Measurements from ENCODE around the gene MACF1.
"Not testable (repeated sequence)": the region's sequence is repeated elsewhere in the genome, so short reads cannot be mapped to it uniquely, and the experiment has no call there.

Gene MACF1

DNA sequence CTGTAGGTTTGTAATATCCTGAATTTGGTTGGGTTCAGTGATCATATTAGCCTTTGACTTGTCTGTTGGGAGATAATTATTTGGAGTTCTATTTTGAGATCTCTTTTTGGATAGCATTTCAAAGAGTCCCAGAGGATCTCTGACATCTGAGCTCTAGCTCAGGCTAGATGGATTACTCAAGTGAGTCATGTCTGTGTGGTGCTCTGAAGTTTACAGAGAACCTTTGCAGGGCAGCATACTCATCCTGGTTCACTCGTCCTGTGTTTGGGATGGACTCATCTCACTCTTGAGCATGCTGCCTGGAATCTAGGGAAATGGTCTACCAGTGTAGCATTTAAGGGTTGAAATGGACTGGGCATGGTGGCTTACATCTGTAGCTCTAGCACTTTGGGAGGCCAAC lies 257.6 kb downstream of the MACF1 start:
- DNase-seq (ENCODE audit: low spot score), result no peak

DNA sequence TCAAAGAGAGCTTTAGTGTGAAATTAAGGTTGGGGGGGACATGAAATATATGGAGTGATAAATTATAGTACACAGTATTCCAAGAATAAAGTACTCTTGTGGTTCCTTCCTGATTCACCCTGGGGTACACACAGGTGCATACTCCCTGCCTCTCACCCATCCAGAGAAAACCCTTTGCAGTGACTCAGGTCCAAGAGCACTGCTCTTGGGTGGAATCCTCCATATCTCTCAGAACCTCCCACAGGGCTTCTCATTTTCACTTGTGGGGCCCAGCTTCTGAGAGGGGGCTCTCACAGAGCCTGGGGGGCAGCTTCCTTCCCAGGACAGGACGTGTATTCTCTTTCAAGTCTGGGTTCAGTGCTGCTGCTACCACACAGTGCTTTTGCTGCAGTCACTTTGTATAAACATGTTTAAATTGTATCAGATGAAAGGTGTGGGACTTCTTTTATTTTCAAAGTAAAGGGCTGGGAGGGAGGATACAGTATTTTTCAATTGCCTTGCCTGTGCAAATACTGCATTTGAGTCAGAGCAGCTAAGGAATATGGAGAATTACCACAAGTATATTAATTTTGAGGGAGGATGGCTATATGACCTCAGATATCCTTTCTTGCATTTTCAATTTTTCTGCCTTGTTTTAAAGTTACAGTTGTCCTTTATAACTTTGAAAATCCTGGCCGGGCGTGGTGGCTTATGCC lies 262.1 kb downstream of the MACF1 start:
- DNase-seq (ENCODE audit: low spot score), result no peak

DNA sequence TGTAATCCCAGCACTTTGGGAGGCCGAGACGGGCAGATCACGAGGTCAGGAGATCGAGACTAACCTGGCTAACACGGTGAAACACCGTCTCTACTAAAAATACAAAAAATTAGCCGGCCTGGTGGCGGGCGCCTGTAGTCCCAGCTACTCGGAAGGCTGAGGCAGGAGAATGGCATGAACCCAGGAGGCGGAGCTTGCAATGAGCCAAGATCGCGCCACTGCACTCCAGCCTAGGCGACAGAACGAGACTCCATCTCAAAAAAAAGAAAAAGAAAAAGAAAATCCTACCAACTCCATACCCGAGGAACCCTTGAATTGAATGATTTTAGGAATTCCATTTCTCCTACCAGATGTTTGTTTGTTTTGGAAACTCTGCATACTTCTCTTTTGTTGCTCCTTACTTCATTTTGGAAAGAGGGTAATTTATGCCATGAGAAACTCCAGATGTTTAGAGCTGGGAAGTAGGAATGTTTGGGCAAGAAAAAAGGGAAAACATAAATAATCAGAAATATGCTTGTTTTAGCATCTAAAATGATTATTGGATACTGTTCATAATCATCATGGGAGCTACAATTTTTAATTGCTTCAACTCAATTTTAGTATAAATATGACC lies 262.7 kb downstream of the MACF1 start:
- not testable (repeated sequence) for DNase-seq (ENCODE audit: low spot score)

DNA sequence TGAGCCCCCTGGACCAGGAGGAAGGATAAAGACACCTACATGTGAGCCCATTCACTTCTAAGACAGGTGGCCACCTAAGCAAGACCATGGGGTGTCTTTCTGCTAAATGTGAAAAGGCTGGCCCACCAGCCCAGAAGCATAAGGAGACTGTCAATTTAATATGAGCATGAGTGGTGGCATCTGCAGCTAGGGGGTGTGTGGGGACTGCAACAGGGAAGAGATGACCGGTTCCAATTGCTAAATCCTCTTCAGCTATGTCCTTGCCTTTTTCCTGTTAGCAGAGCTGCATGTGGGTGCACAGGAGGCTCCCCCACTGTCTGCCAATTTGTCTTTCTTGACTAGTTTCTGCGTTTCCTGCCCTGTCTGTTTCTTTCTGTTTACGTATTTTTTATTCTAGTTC lies 264.7 kb downstream of the MACF1 start:
- DNase-seq (ENCODE audit: low spot score), result no peak

- DNase-seq (ENCODE audit: low spot score), result no peak
Observed at GRCh38 chr1:39470040-39470439, 265.5 kb downstream of the MACF1 start.

- DNase-seq (ENCODE audit: low spot score), result no peak
Observed at GRCh38 chr1:39472826-39473225, 268.3 kb downstream of the MACF1 start.

DNA sequence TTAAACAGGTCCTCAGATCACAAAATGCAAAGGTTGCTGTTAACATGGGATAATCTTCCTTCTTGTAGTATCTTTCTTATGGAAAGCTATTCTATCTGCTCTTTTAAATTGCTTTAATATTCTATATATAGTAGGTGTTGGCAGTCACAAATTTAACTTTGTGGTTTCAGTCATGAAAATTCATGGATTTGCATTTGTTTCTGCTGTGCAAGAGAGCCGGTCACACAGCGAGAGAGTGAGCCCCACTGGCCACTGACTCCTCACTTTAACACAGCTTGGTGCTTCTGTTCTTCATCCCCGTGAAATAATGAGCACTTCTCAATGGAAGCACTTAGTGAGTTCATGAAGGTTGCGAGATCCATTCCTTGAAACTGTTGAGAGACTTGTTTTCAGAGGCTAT lies 268.8 kb downstream of the MACF1 start:
- no peak for DNase-seq (ENCODE audit: low spot score)

DNA sequence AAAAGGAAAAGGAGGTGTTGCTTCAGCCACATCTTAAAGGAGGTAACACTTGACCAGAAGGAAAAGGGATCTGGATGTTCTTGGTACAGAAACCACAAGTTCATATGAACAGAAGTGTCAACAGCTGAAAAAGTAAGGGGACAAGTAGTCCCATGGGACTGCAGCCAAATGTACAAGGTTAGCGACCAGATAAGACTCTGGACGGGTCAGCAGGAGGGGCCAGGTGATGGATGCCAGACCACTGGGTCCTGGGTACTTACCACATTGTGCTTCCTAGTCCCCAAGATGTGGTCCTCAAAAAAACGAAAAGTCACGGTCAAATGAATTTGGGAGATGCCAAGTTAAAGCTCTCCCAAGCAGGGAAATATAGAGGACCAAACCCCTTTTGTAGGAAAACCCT lies 270.3 kb downstream of the MACF1 start:
- DNase-seq (ENCODE audit: low spot score), result no peak

DNA sequence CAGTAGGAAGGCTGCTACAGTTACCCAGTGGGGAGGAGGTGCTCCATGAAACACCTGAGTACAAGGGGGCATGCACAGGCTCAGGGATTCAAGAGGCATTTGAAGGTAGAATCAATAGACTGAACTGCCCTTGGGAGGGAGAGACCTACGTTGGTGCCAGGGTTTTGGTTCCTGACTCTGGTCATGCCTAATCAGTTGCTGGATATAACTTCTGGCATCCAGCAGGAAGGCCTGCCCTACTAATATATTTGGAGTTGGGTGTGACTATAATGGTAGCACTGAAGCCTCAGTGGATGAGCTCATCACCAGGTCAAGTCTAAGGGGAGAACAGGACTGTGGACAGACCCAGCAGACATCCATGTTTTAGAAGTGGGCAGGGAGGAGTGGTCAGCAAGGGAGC lies 271.1 kb downstream of the MACF1 start:
- not testable (repeated sequence) for DNase-seq (ENCODE audit: low spot score)

- no peak for DNase-seq (ENCODE audit: low spot score)
Observed at GRCh38 chr1:39478126-39478915, 273.8 kb downstream of the MACF1 start.

DNA sequence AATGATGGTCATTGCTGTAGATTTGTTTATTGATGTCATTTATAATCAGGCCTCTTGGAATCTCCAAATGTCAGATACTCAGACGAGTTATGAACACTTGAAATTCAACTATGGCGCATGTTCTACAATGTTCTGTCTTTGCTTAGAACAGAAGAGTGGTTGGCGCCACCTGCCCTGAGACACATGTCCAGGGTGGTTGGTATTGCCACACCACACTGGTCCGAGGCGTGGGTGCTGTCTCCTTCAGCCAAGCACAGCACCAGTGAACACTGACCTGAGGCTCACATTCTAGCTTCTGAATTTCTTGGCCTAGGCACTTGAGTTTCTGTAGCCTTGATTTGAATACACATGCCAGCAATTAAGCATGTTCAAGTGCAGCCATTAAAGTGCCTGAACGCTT lies 276.8 kb downstream of the MACF1 start:
- no peak for DNase-seq (ENCODE audit: low spot score)

DNA sequence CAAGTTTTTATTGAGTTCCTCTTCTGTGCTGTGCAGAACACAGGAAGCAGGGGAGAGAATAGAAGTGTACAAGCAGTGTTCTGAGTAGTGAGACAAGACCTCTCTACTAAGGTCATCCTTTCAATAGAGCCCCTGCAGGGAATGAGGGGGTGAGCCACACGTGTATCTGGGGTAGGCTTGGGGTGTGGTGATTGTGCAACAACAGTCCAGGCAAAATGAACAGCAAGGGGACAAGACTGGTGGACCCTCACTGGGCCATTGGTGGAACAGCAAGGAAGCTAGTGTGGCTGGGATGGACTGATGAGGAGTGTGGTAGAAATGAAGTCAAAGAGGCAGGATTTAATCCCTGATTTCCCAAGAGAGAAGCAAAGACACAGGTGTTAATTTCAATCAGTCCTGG lies 278.8 kb downstream of the MACF1 start:
- no peak for DNase-seq (ENCODE audit: low spot score)

DNA sequence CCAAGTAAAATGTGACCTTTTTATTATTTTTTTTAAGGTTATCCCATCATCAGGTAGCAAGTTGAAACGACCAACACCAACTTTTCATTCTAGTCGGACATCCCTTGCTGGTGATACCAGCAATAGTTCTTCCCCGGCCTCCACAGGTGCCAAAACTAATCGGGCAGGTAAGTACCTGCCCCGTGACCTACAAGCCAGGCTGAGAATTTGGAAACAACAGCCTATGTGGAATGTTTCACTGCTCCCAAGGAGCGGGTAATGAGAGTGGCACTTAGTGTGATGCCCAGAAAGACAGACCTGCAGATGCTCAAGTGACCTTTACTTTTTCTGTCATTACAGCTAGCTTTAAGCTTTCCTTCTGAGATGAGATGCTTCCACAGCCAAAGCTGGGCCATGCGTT lies 280.1 kb downstream of the MACF1 start:
- DNase-seq (ENCODE audit: low spot score), result no peak

DNA sequence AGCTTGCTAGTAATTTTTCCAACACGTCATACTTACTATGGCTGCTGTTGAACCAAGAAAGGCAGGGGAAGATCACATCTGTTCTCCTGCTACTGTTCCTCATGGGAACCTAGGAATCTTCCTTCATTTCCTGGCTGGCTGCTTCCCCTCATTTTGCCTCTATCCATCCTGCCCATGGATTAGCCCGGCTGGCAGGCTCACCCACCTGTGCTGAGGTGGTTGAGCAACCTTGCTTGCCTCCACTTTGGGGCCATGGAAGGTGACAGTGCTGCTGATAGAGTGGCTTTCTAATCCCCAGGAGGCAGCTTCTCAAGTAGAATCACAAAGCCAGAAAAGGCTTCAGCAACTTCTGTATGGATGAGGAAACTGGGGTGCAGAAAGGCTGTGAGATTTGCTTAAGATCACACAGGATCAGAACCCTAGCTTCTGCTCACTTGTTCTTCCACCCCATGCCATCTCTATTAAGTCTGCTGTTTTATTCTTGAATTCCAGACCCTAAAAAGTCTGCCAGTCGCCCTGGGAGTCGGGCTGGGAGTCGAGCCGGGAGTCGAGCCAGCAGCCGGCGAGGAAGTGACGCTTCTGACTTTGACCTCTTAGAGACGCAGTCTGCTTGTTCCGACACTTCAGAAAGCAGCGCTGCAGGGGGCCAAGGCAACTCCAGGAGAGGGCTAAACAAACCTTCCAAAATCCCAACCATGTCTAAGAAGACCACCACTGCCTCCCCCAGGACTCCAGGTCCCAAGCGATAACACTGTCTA lies 280.7 kb downstream of the MACF1 start:
- no peak for DNase-seq (ENCODE audit: low spot score)

DNA sequence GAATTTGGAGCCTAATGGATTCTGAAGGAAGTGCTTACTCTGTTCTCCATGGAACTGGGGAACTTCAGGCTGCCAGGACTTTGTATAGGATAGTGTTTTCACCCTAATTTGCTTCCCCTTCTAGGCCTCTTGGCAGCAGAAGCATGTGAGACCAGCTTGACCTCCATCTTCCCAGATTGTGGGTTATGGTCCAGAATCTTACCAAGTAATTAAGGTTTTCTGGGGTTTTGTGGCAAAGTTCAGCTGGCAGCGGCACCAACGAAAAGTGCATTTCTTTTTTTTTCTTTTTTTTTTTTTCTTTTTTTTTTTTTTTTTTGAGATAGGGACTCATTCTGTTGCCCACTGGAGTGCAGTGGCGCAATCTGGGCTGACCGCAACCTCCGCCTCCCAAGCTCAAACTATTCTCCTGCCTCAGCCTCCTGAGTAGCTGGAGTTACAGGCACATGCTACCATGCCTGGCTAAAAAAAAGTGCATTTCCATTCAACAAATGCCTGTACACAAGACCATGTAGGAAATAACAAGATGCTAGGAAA lies 283.6 kb downstream of the MACF1 start:
- no peak for DNase-seq (ENCODE audit: low spot score)

GRCh38 chr1:39488793-39489566 lies 284.5 kb downstream of the MACF1 start:
- no peak for DNase-seq (ENCODE audit: low spot score)

DNA sequence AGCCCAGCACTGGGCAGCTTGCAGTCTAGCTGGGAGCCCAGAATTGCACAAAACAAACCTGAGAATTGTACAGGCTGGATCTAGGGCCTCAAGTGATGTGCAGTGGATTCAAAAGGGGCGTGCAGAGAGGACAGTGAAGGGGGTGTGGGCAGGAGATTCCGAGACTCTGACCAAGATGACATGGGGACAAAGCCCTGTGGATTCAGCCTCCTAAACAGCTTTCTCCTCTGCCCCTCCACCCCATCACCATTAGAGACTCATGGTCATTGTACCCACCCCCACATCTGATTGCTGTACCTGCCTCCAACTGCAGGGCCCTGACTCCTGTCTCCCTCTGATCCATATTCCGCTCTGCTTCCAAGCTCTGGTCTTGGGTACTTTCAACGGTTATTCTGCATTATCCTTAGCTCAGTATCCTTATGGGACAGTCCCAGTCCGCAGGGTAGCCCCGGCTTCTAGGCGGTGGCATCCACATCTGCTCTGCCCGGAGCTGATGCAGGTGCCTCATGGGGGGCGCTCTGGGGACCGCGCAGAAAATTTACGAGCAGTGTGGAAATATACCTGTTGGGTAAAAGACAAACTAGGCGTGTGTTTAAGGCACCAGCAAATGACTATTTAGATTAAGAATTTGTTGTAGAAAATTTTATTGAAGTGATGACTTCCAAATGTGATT lies 285.2 kb downstream of the MACF1 start:
- DNase-seq (ENCODE audit: low spot score), result no peak

DNA sequence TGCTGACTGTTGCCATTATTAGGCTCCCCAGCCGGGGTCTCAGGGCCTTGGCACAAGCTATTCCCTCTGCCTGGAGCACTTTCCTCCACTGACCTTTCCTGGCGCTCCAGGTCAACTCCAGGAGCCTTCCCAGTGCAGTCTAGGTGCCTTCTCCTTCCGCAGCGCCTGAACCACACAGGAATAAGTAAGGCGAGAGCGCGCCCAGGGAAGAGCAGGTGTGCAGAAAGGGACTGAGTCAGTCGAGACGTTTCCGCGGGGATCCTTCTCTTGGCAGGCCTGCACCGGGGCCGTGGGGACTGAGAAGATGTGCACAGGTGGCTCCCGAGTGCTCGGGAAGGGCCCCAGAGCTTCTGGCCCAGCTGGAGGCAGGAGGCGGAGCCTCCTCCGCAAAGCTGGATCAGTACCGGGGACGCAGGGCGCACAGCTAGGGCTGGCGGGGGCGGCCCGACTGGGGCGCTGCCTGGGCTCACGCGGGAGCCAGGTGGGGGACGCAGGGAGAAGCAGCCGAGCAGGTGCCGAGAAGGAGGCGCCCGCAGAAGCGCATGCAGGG lies 286.2 kb downstream of the MACF1 start:
- DNase-seq (ENCODE audit: low spot score), result no peak

- DNase-seq (ENCODE audit: low spot score), result peak; percentile 68
Observed at GRCh38 chr1:39491146-39491921, 286.8 kb downstream of the MACF1 start, which contains the start of gene BMP8A. Gene BMP8A (plus strand): TSS chr1:39491636. CDS start chr1:39491992, 356 bp downstream.
